Testis (tissue), 2 donors: ENCODE data around the gene SLC44A1.

Experiments
- CTCF ChIP-seq, 3 experiments: fragments of 450-650 bp in 2 of 3; fragments of 200-600 bp in 1 of 3; sonication (generic) in 1 of 3; IDR thresholded peaks; one replicate each; pipeline ENCODE4 v1.5.1; 2016 to 2019; ENCODE audit warnings: antibody characterized with exemption in 3 of 3, mild to moderate bottlenecking in 2 of 3, moderate library complexity in 1 of 3
- POLR2A ChIP-seq: fragments of 450-650 bp; IDR thresholded peaks from one replicate; pipeline ENCODE4 v1.6.1; 2017; ENCODE audit warnings: antibody characterized with exemption, mild to moderate bottlenecking, moderate library complexity

GRCh38 chr9:105421154-105421553, 176.7 kb downstream of the SLC44A1 start:
- TF ChIP-seq CTCF (IDR thresholded peaks at IDR 0.05): no peak
- TF ChIP-seq POLR2A: no peak
